ENCODE results near the gene PMM2.

The PMM2 gene

GRCh38 chr16:8845699-8846298 is 48.2 kb downstream of the PMM2 start:
- DNase-seq = no peak
- Histone ChIP-seq H3K27me3 (no peaks in the 10 kb centered on the region), H3K4me3 (ENCODE audit: low read depth, low read length) (no peak overlapping the region), H3K36me3 (peaks cover 50% of the 10 kb centered on the region), H3K9me3 (no peaks in the 10 kb centered on the region), H3K4me1 (peaks cover 15% of the 10 kb centered on the region)
- no peak for TF ChIP-seq CTCF (IDR thresholded peaks at IDR 0.05; ENCODE audit: low read depth, low read length)

GRCh38 chr16:8846401-8846932 is 48.8 kb downstream of the PMM2 start:
- peaks cover 57% of the 10 kb centered on the region for H3K36me3 ChIP-seq
- H3K9me3 ChIP-seq = no peaks in the 10 kb centered on the region
- peaks cover 15% of the 10 kb centered on the region for H3K4me1 ChIP-seq
- no peak for TF ChIP-seq CTCF (IDR thresholded peaks at IDR 0.05; ENCODE audit: low read depth, low read length)
- no peak overlapping the region for H3K4me3 ChIP-seq (ENCODE audit: low read depth, low read length)
- H3K27me3 ChIP-seq = no peaks in the 10 kb centered on the region
- DNase-seq = no peak

- Histone ChIP-seq H3K4me1 (peaks cover 15% of the 10 kb centered on the region), H3K36me3 (peaks cover 61% of the 10 kb centered on the region), H3K9me3 (no peaks in the 10 kb centered on the region), H3K4me3 (ENCODE audit: low read depth, low read length) (no peak overlapping the region), H3K27me3 (no peaks in the 10 kb centered on the region)
- no peak for DNase-seq
- no peak for TF ChIP-seq CTCF (IDR thresholded peaks at IDR 0.05; ENCODE audit: low read depth, low read length)
Observed at GRCh38 chr16:8847145-8847544, 49.5 kb downstream of the PMM2 start.

GRCh38 chr16:8847623-8848022 is 50.0 kb downstream of the PMM2 start:
- no peak for TF ChIP-seq CTCF (IDR thresholded peaks at IDR 0.05; ENCODE audit: low read depth, low read length)
- H3K4me1 ChIP-seq = peaks cover 15% of the 10 kb centered on the region
- peaks cover 66% of the 10 kb centered on the region for H3K36me3 ChIP-seq
- DNase-seq = no peak
- no peak overlapping the region for H3K4me3 ChIP-seq (ENCODE audit: low read depth, low read length)
- no peaks in the 10 kb centered on the region for H3K27me3 ChIP-seq
- H3K9me3 ChIP-seq = no peaks in the 10 kb centered on the region

GRCh38 chr16:8848231-8848938 is 50.7 kb downstream of the PMM2 start:
- Histone ChIP-seq H3K9me3 (no peaks in the 10 kb centered on the region), H3K36me3 (peaks cover 74% of the 10 kb centered on the region), H3K4me1 (peaks cover 15% of the 10 kb centered on the region), H3K27me3 (no peaks in the 10 kb centered on the region), H3K4me3 (ENCODE audit: low read depth, low read length) (no peak overlapping the region)
- TF ChIP-seq CTCF (IDR thresholded peaks at IDR 0.05; ENCODE audit: low read depth, low read length) = no peak
- no peak for DNase-seq

- DNase-seq = no peak
- peaks cover 15% of the 10 kb centered on the region for H3K4me1 ChIP-seq
- H3K4me3 ChIP-seq (ENCODE audit: low read depth, low read length) = no peak overlapping the region
- no peaks in the 10 kb centered on the region for H3K9me3 ChIP-seq
- H3K27me3 ChIP-seq = no peaks in the 10 kb centered on the region
- no peak for TF ChIP-seq CTCF (IDR thresholded peaks at IDR 0.05; ENCODE audit: low read depth, low read length)
- H3K36me3 ChIP-seq = peaks cover 79% of the 10 kb centered on the region
Observed at GRCh38 chr16:8848939-8849391, 51.3 kb downstream of the PMM2 start.

Measured in BE2C (cell line).